DOHH2 (cell line): ENCODE data around the gene FXYD6.

Experiments
- H3F3A ChIP-seq: fragments of 200-600 bp; sonication (generic), shearing (Covaris generic); 2 replicates; pipeline ENCODE4 v1.6.0; 2016; ENCODE audit warnings: antibody characterized with exemption, mild to moderate bottlenecking; ENCODE audit not compliant: control insufficient read depth, insufficient read depth
- H3K27ac ChIP-seq: fragments of 200-600 bp; sonication (generic); 2 replicates; pipeline ENCODE4 v1.5.1; 2014; ENCODE audit warnings: low read depth, mild to moderate bottlenecking, low read length, moderate library complexity
- H3K27me3 ChIP-seq: fragments of 200-600 bp; sonication (generic); 2 replicates; pipeline ENCODE4 v1.6.1; 2014; ENCODE audit warnings: mild to moderate bottlenecking, low read length, mixed read lengths; ENCODE audit not compliant: control insufficient read depth
- H3K36me3 ChIP-seq: fragments of 200-600 bp; sonication (generic); 2 replicates; pipeline ENCODE4 v1.6.1; 2014; ENCODE audit warnings: mild to moderate bottlenecking, low read length, moderate library complexity, mixed read lengths; ENCODE audit not compliant: control insufficient read depth
- H3K4me1 ChIP-seq: fragments of 200-600 bp; sonication (generic); 2 replicates; pipeline ENCODE4 v1.6.1; 2014; ENCODE audit warnings: mild to moderate bottlenecking, low read length, mixed read lengths; ENCODE audit not compliant: control insufficient read depth
- H3K4me2 ChIP-seq: fragments of 200-600 bp; sonication (generic); 2 replicates; pipeline ENCODE4 v1.6.0; 2014; ENCODE audit warnings: mild to moderate bottlenecking, low read length, moderate library complexity
- H3K4me3 ChIP-seq: fragments of 200-600 bp; sonication (generic); 2 replicates; pipeline ENCODE4 v1.5.1; 2014; ENCODE audit warnings: mild to moderate bottlenecking, low read length, mixed read lengths
- H3K79me2 ChIP-seq: fragments of 200-600 bp; sonication (generic); 2 replicates; pipeline ENCODE4 v1.6.1; 2014; ENCODE audit warnings: mild to moderate bottlenecking, low read length, mixed read lengths; ENCODE audit not compliant: control insufficient read depth
- H3K9me2 ChIP-seq: fragments of 200-600 bp; sonication (generic); replicated peaks from 2 replicates; pipeline ENCODE4 v1.6.1; 2014; ENCODE audit warnings: mild to moderate bottlenecking, low read length, mixed read lengths; ENCODE audit not compliant: control insufficient read depth
- H3K9me3 ChIP-seq: fragments of 200-600 bp; sonication (generic); 2 replicates; pipeline ENCODE4 v1.6.1; 2014; ENCODE audit warnings: antibody characterized with exemption, low read length, mixed read lengths; ENCODE audit not compliant: control insufficient read depth, insufficient read depth
- H4K20me1 ChIP-seq: fragments of 200-600 bp; sonication (generic); 2 replicates; pipeline ENCODE4 v1.6.0; 2014; ENCODE audit warnings: low read depth, mild to moderate bottlenecking, antibody characterized with exemption, low read length, moderate library complexity; ENCODE audit not compliant: control insufficient read depth, insufficient read depth
- EZH2phosphoT487 ChIP-seq: fragments of 200-600 bp; sonication (generic); IDR thresholded peaks from 2 replicates; pipeline ENCODE4 v1.6.1; 2017; ENCODE audit warnings: borderline replicate concordance, mild to moderate bottlenecking, antibody characterized with exemption, low read length, moderate library complexity, mixed read lengths
- TF ChIP-seq, protein P1 (sequence below): fragments of 200-600 bp; sonication (generic); IDR thresholded peaks from one replicate; pipeline ENCODE4 v1.5.1; 2014; ENCODE audit warnings: antibody characterized with exemption, mild to moderate bottlenecking, low read depth, low read length; ENCODE audit not compliant: poor library complexity, severe bottlenecking

The FXYD6 gene

DNA sequence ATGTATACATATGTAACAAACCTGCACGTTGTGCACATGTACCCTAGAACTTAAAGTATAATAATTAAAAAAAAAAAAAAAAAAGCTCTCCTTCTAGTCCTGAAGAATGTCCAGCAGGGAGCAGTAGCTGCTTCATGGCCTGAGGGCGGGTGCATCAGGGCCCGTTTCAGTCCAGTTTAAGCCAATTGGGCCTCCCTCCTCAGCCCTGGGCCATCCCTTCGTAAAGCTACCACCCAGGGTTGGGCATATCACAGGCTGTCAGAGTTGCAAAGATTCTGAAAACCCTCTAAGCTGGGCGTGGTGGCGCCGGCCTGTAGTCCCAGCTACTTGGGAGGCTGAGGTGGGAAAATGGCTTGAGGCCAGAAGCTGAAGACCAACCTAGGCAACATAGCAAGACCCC is 47.3 kb upstream of the FXYD6 start:
- Histone ChIP-seq H4K20me1 (no peaks in the 10 kb centered on the region), H3K79me2 (no peaks in the 10 kb centered on the region), H3K4me3 (no peak overlapping the region), H3K27ac (no peak overlapping the region), H3K27me3 (no peaks in the 10 kb centered on the region), H3F3A (no peaks in the 10 kb centered on the region), H3K4me1 (peaks cover 5% of the 10 kb centered on the region; the same call in 1 of the 2 replicates), H3K9me2 (no peaks in the 10 kb centered on the region), H3K4me2 (no peak overlapping the region), H3K36me3 (no peaks in the 10 kb centered on the region), H3K9me3 (no peaks in the 10 kb centered on the region)
- no peak for TF ChIP-seq EZH2phosphoT487
- TF ChIP-seq, protein P1, sequence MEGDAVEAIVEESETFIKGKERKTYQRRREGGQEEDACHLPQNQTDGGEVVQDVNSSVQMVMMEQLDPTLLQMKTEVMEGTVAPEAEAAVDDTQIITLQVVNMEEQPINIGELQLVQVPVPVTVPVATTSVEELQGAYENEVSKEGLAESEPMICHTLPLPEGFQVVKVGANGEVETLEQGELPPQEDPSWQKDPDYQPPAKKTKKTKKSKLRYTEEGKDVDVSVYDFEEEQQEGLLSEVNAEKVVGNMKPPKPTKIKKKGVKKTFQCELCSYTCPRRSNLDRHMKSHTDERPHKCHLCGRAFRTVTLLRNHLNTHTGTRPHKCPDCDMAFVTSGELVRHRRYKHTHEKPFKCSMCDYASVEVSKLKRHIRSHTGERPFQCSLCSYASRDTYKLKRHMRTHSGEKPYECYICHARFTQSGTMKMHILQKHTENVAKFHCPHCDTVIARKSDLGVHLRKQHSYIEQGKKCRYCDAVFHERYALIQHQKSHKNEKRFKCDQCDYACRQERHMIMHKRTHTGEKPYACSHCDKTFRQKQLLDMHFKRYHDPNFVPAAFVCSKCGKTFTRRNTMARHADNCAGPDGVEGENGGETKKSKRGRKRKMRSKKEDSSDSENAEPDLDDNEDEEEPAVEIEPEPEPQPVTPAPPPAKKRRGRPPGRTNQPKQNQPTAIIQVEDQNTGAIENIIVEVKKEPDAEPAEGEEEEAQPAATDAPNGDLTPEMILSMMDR: no peak

DNA sequence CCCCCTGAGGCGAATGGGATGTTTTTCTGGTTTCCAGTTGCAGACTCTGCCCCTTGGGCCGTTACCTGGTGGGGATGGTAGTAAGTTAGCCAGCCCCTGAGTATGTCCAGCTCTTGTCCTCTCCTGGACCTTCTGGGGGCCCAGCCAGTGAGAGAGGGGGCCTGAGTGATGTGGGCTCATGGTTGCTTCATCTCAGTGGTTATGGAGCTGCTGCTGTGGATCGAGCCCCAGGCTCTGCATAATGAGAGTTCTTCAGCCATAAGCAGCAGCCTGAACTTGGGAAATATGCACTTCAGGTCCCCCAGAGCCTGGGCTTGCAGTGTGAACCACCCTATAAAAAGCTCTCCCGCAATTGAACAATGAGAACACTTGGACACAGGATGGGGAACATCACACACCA is 46.8 kb upstream of the FXYD6 start:
- Histone ChIP-seq H3F3A (no peaks in the 10 kb centered on the region), H3K36me3 (no peaks in the 10 kb centered on the region), H3K4me2 (no peak overlapping the region), H3K79me2 (no peaks in the 10 kb centered on the region), H3K27ac (no peak overlapping the region), H4K20me1 (no peaks in the 10 kb centered on the region), H3K9me3 (no peaks in the 10 kb centered on the region), H3K4me1 (peaks cover under 1% of the 10 kb centered on the region; the same call in 1 of the 2 replicates), H3K4me3 (no peak overlapping the region), H3K9me2 (no peaks in the 10 kb centered on the region), H3K27me3 (no peaks in the 10 kb centered on the region)
- TF ChIP-seq, protein P1: no peak
- no peak for TF ChIP-seq EZH2phosphoT487

DNA sequence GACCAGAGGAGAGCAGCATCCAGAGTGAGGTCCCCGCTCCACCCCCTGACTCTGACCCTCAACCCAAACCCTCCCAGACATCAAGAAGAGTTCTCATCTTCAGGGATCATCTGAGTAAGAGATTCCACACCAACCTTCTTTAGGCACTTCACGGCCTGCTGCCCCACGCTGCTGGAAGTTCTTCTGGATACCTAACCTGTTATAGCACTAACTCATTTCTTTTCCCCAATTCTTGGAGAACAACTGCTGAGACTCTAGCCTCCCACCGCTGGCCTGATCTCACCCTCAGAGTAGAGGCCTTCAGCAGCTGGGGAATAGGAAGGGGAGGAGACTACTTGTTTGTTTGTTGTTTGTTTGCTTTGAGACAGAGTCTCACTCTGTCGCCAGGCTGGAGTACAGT is 45.4 kb upstream of the FXYD6 start:
- Histone ChIP-seq H3K79me2 (no peaks in the 10 kb centered on the region), H3K9me2 (no peaks in the 10 kb centered on the region), H3K36me3 (no peaks in the 10 kb centered on the region), H3K4me3 (no peak overlapping the region), H3K4me1 (no peaks in the 10 kb centered on the region), H3K4me2 (no peak overlapping the region), H3K27ac (no peak overlapping the region), H3F3A (no peaks in the 10 kb centered on the region), H4K20me1 (no peaks in the 10 kb centered on the region), H3K27me3 (no peaks in the 10 kb centered on the region), H3K9me3 (no peaks in the 10 kb centered on the region)
- TF ChIP-seq EZH2phosphoT487: no peak
- TF ChIP-seq, protein P1: no peak

DNA sequence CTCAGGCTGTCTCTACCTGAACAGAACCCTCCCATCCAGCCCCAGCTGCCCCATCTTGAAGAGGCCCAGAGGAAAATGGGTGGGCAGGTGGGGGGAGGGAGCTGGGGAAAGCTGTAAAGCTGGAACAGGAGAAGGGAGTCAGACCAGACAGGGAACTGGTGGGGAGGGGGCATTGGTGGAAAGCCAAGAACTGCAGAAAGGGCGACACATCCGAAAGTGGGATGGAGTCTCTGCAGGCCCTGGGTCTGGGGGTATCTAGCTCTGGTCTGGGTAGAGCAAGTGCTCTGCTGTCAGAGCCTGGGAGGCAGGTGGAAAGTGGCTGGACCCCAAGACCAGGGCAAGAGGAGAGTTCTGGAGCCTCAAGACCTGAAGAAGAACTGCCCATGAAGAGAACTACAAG is 45.0 kb upstream of the FXYD6 start:
- Histone ChIP-seq H3K4me1 (no peaks in the 10 kb centered on the region), H3F3A (no peaks in the 10 kb centered on the region), H3K27ac (no peak overlapping the region), H4K20me1 (no peaks in the 10 kb centered on the region), H3K36me3 (no peaks in the 10 kb centered on the region), H3K9me2 (no peaks in the 10 kb centered on the region), H3K79me2 (no peaks in the 10 kb centered on the region), H3K4me3 (no peak overlapping the region), H3K4me2 (no peak overlapping the region), H3K9me3 (no peaks in the 10 kb centered on the region), H3K27me3 (no peaks in the 10 kb centered on the region)
- TF ChIP-seq, protein P1: no peak
- TF ChIP-seq EZH2phosphoT487: no peak
